MM.1S (cell line): ENCODE measurements around the gene TBC1D2.

Source experiments
- DNase-seq: peaks from one replicate; pipeline ENCODE4 v3.0.0-alpha.2; 2015
- H2AFZ ChIP-seq: fragments of 300-600 bp; sonication (generic); 2 replicates; pipeline ENCODE4 v1.6.0; 2016; ENCODE audit warnings: antibody characterized with exemption, low read length
- H3F3A ChIP-seq: fragments of 300-600 bp; sonication (generic); 2 replicates; pipeline ENCODE4 v1.6.1; 2016; ENCODE audit warnings: mild to moderate bottlenecking, antibody characterized with exemption, low read length, moderate library complexity, mixed read lengths; ENCODE audit not compliant: insufficient read depth
- H3K27ac ChIP-seq: fragments of 300-600 bp; sonication (generic); 2 replicates; pipeline ENCODE4 v1.5.1; 2016; ENCODE audit warnings: mild to moderate bottlenecking, low read length
- H3K27me3 ChIP-seq: fragments of 300-600 bp; sonication (generic); replicated peaks from 2 replicates; pipeline ENCODE4 v1.6.0; 2016; ENCODE audit warnings: low read length; ENCODE audit not compliant: insufficient read depth
- H3K36me3 ChIP-seq: fragments of 300-600 bp; sonication (generic); replicated peaks from 2 replicates; pipeline ENCODE4 v1.6.1; 2016; ENCODE audit warnings: mild to moderate bottlenecking, low read length, mixed read lengths; ENCODE audit not compliant: insufficient read depth
- H3K4me1 ChIP-seq: fragments of 300-600 bp; sonication (generic); 2 replicates; pipeline ENCODE4 v1.6.1; 2016; ENCODE audit warnings: low read length, mixed read lengths
- H3K4me2 ChIP-seq: fragments of 300-600 bp; sonication (generic); 2 replicates; pipeline ENCODE4 v1.6.0; 2016; ENCODE audit warnings: low read depth, low read length
- H3K4me3 ChIP-seq: fragments of 300-600 bp; sonication (generic); 2 replicates; pipeline ENCODE4 v1.5.1; 2016; ENCODE audit warnings: low read length, mixed read lengths
- H3K79me2 ChIP-seq: fragments of 300-600 bp; sonication (generic); 2 replicates; pipeline ENCODE4 v1.6.1; 2016; ENCODE audit warnings: mixed run types, low read length, mixed read lengths
- H3K9ac ChIP-seq: fragments of 300-600 bp; sonication (generic); 2 replicates; pipeline ENCODE4 v1.6.1; 2016; ENCODE audit warnings: low read length, mixed read lengths
- H3K9me2 ChIP-seq: fragments of 300-600 bp; sonication (generic); replicated peaks from 2 replicates; pipeline ENCODE4 v1.6.1; 2016; ENCODE audit warnings: mild to moderate bottlenecking, low read length, mixed read lengths; ENCODE audit not compliant: insufficient read depth
- H3K9me3 ChIP-seq: fragments of 300-600 bp; sonication (generic); replicated peaks from 2 replicates; pipeline ENCODE4 v1.6.1; 2016; ENCODE audit warnings: mild to moderate bottlenecking, low read length, mixed read lengths; ENCODE audit not compliant: insufficient read depth
- H4K20me1 ChIP-seq: fragments of 300-600 bp; sonication (generic); 2 replicates; pipeline ENCODE4 v1.6.1; 2016; ENCODE audit warnings: mild to moderate bottlenecking, low read length, moderate library complexity, mixed read lengths; ENCODE audit not compliant: insufficient read depth
- CTCF ChIP-seq: fragments of 300-600 bp; sonication (generic); IDR thresholded peaks from 2 replicates; pipeline ENCODE4 v1.5.1; 2016; ENCODE audit warnings: antibody characterized with exemption, low read length, mixed read lengths
- EZH2 ChIP-seq: fragments of 300-600 bp; sonication (generic); optimal IDR thresholded peaks from 2 replicates; pipeline ENCODE3; 2017; ENCODE audit warnings: low read depth, mild to moderate bottlenecking, antibody characterized with exemption, low read length, mixed read lengths
- EZH2phosphoT487 ChIP-seq: fragments of 300-600 bp; sonication (generic); IDR thresholded peaks from 2 replicates; pipeline ENCODE4 v1.6.1; 2018; ENCODE audit warnings: antibody characterized with exemption, low read length

The TBC1D2 gene

GRCh38 chr9:98186236-98186635 lies 69.2 kb downstream of the TBC1D2 start:
- Histone ChIP-seq H3K36me3 (no peaks in the 10 kb centered on the region), H3K4me2 (no peak overlapping the region), H3K4me1 (no peaks in the 10 kb centered on the region), H4K20me1 (no peaks in the 10 kb centered on the region), H3F3A (no peaks in the 10 kb centered on the region), H2AFZ (no peak overlapping the region), H3K79me2 (no peaks in the 10 kb centered on the region), H3K27me3 (peaks cover 4% of the 10 kb centered on the region; the same call in 1 of the 2 replicates), H3K27ac (no peak overlapping the region), H3K9me2 (no peaks in the 10 kb centered on the region), H3K4me3 (no peak overlapping the region), H3K9me3 (no peaks in the 10 kb centered on the region), H3K9ac (no peak overlapping the region)
- DNase-seq: no peak
- TF ChIP-seq CTCF (no peak), EZH2 (no peak), EZH2phosphoT487 (no peak)

- Histone ChIP-seq H3F3A (no peaks in the 10 kb centered on the region), H3K27me3 (no peaks in the 10 kb centered on the region; the same call in 1 of the 2 replicates), H3K36me3 (no peaks in the 10 kb centered on the region), H3K4me3 (no peak overlapping the region), H3K9ac (no peak overlapping the region), H3K27ac (no peak overlapping the region), H3K4me1 (no peaks in the 10 kb centered on the region), H3K4me2 (no peak overlapping the region), H3K9me2 (no peaks in the 10 kb centered on the region), H2AFZ (no peak overlapping the region), H3K9me3 (no peaks in the 10 kb centered on the region), H3K79me2 (no peaks in the 10 kb centered on the region), H4K20me1 (no peaks in the 10 kb centered on the region)
- DNase-seq: no peak
- TF ChIP-seq EZH2 (no peak), CTCF (no peak), EZH2phosphoT487 (no peak)
These were observed 69.8 kb downstream of the TBC1D2 start for GRCh38 chr9:98185611-98186171.

GRCh38 chr9:98185021-98185567 lies 70.4 kb downstream of the TBC1D2 start:
- H3K79me2 ChIP-seq: no peaks in the 10 kb centered on the region
- H3F3A ChIP-seq: no peaks in the 10 kb centered on the region
- no peak for DNase-seq
- H2AFZ ChIP-seq: no peak overlapping the region
- no peaks in the 10 kb centered on the region; the same call in 1 of the 2 replicates for H3K27me3 ChIP-seq
- no peak overlapping the region for H3K27ac ChIP-seq
- no peaks in the 10 kb centered on the region for H4K20me1 ChIP-seq
- H3K9me3 ChIP-seq: no peaks in the 10 kb centered on the region
- H3K9me2 ChIP-seq: no peaks in the 10 kb centered on the region
- no peak overlapping the region for H3K4me3 ChIP-seq
- H3K4me1 ChIP-seq: no peaks in the 10 kb centered on the region
- TF ChIP-seq CTCF (no peak), EZH2 (no peak), EZH2phosphoT487 (no peak)
- H3K36me3 ChIP-seq: no peaks in the 10 kb centered on the region
- no peak overlapping the region for H3K9ac ChIP-seq
- H3K4me2 ChIP-seq: no peak overlapping the region
